Left renal cortex interstitium (tissue), 4 donors: ENCODE results near the gene LIN52. TPM values are rescaled to one million over a fixed set of nuclear protein-coding genes. Genes with fewer than 3 reads are reported as not detected.
A peak's percentile ranks its signal among the peaks of the same experiment; 100 is the strongest.
"Not testable (repeated sequence)": the region's sequence is repeated elsewhere in the genome, so short reads cannot be mapped to it uniquely, and the experiment has no call there.

Experiments used
- DNase-seq, 4 donors: peaks; one replicate each; pipeline ENCODE4 v3.0.0-alpha.2; 2013; ENCODE audit warnings: low read depth in 4 of 4, low spot score in 2 of 4, missing footprints in 1 of 4
- polyA plus RNA-seq, 4 donors: library from polyadenylated mRNA; unstranded; fragments of 120-200 nt; gene quantifications; one replicate each; pipeline ENCODE4 v1.2.1, GENCODE V29; 2013; ENCODE audit not compliant: insufficient read length in 4 of 4

The LIN52 gene
- polyA plus RNA-seq, 4 donors: 15.7 to 20.2 (median 17.8) TPM

- DNase-seq: no peak
These were observed 4.7 kb downstream of the LIN52 start for GRCh38 chr14:74089251-74090020.

GRCh38 chr14:74105381-74105780 lies 20.6 kb downstream of the LIN52 start:
- no peak for DNase-seq

- no peak for DNase-seq
These were observed 24.6 kb downstream of the LIN52 start for GRCh38 chr14:74109369-74109768.

- DNase-seq: peak in 2 of 4 donors; percentile 32 to 51
These were observed 26.9 kb downstream of the LIN52 start for GRCh38 chr14:74111395-74112216.

GRCh38 chr14:74125487-74125886 lies 40.7 kb downstream of the LIN52 start:
- not testable (repeated sequence) for DNase-seq

GRCh38 chr14:74126315-74127013 lies 41.7 kb downstream of the LIN52 start:
- no peak for DNase-seq

GRCh38 chr14:74127634-74128033 lies 42.9 kb downstream of the LIN52 start:
- no peak for DNase-seq

GRCh38 chr14:74133833-74134481 lies 49.2 kb downstream of the LIN52 start:
- peak in 1 of 4 donors; percentile 36 for DNase-seq

- DNase-seq: no peak
These were observed 49.7 kb downstream of the LIN52 start for GRCh38 chr14:74134484-74134883.

- no peak for DNase-seq
These were observed 50.7 kb downstream of the LIN52 start for GRCh38 chr14:74135426-74135825.

GRCh38 chr14:74140374-74140850 lies 55.7 kb downstream of the LIN52 start:
- DNase-seq: no peak

- DNase-seq: peak in 1 of 4 donors; percentile 28
These were observed 56.9 kb downstream of the LIN52 start for GRCh38 chr14:74141703-74142102.

GRCh38 chr14:74142523-74142922 lies 57.8 kb downstream of the LIN52 start:
- no peak for DNase-seq

GRCh38 chr14:74144789-74145188 lies 60.0 kb downstream of the LIN52 start:
- DNase-seq: no peak

- no peak for DNase-seq
These were observed 62.8 kb downstream of the LIN52 start for GRCh38 chr14:74147571-74147970.

- DNase-seq: no peak
These were observed 63.9 kb downstream of the LIN52 start for GRCh38 chr14:74148705-74149104.

- no peak for DNase-seq
These were observed 70.5 kb downstream of the LIN52 start for GRCh38 chr14:74155287-74155686.

- no peak for DNase-seq
These were observed 71.0 kb downstream of the LIN52 start for GRCh38 chr14:74155749-74156148.

GRCh38 chr14:74160763-74161162 lies 76.0 kb downstream of the LIN52 start:
- DNase-seq: no peak

GRCh38 chr14:74161526-74162158 lies 76.9 kb downstream of the LIN52 start:
- no peak for DNase-seq
